Mucosa of descending colon (tissue), 3 donors: ENCODE measurements around the gene ULBP1. TPM values are rescaled to one million over a fixed set of nuclear protein-coding genes. Genes with fewer than 3 reads are reported as not detected.
A peak's percentile ranks its signal among the peaks of the same experiment; 100 is the strongest.
"Not testable (repeated sequence)": the region's sequence is repeated elsewhere in the genome, so short reads cannot be mapped to it uniquely, and the experiment has no call there.

Experiments used
- ATAC-seq: fragments of 200-7000 bp; cut with Tn5 transposase; one replicate; pipeline ENCODE4 v1.9.1; 2020; ENCODE audit warnings: mild to moderate bottlenecking, moderate library complexity
- DNase-seq, 3 donors: peaks; one replicate each; pipeline ENCODE4 v3.0.0-alpha.2; 2020
- H3K36me3 ChIP-seq: fragments of 200-600 bp; one replicate; pipeline ENCODE4 v1.8.0; 2021; ENCODE audit warnings: low read depth, mild to moderate bottlenecking
- H3K4me1 ChIP-seq: fragments of 200-600 bp; one replicate; pipeline ENCODE4 v1.8.0; 2021; ENCODE audit warnings: low read depth, mild to moderate bottlenecking
- H3K4me3 ChIP-seq: fragments of 200-600 bp; one replicate; pipeline ENCODE4 v1.8.0; 2021; ENCODE audit warnings: mild to moderate bottlenecking
- H3K9me3 ChIP-seq: fragments of 200-600 bp; one replicate; pipeline ENCODE4 v1.8.0; 2021; ENCODE audit warnings: mild to moderate bottlenecking
- CTCF ChIP-seq: fragments of 200-600 bp; IDR thresholded peaks from one replicate; pipeline ENCODE4 v1.8.0; 2022; ENCODE audit warnings: antibody characterized with exemption, mild to moderate bottlenecking
- intact Hi-C, 2 donors: fragments of 100-400 bp; cut with DNase I in 1 of 2; cut with micrococcal nuclease in 1 of 2; formaldehyde crosslinking; loops; one replicate each; pipeline versions ENCODE4 v1.11.0 to v1.11.1; 2022; cut with DNase I, micrococcal nuclease
- total RNA-seq, 3 donors: library from RNA; stranded (reverse); fragmentation: NEBNext Ultra II Directional in 2 of 3; extraction: Animal tissue kit (Norgen Biotek cat#: 25700) in 2 of 3; gene quantifications; one replicate each; pipeline versions ENCODE4 v1.2.1 to v1.2.4, GENCODE V29; 2021 to 2023
- donor health status: DM: no; HTN: no; CAD: no; lungs with moderate emphysema.
- donor health status: DM: no; HTN: no; CAD: no.
- donor health status: DM: no; HTN: yes; CAD: no.

Gene ULBP1
- total RNA-seq, 3 donors from 2014 or later: not detected

DNA sequence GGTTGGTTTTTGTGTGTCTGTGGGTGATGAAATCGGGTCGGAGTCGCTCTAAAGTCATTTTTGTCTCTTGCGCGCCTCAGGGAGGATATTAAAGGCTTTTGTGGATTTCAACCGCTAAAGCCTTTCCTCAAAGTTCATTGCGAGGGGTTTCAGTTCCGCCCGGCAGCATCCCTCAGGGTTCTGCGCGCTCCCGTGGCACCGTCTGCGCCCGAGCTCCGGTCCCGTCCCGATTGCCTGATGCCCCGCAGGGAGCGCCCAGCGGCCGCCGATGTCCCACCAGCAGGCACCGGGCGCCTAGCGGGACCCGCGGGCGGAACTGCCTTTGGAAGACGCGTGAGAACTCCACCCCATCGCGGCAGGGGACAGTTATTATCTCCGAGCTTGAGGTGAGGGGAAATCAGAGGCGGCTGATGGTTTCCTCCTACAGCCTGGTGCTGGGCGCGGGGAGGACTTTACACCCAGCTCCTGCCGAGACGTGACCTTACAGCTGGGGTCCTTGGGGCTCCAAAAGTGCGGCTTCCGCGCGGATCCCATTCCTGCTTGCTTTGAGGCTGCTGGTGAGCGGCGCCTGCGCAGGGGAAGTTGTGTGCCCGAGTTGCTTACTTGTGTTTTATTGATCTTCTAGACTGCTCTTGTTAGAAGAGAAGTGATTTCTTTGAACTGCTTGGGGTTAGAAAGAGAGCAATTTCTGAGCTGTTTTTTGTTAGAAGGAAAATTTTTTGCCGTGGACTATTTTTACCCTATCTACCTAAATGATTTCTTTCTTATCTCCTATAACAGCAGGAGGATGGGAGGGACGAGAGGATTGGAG, 27.1 kb downstream of the ULBP1 start:
- DNase-seq: no peak
- TF ChIP-seq CTCF: no peak
- intact Hi-C loops: no loop called here

GRCh38 chr6:149991472-149991795, 27.7 kb downstream of the ULBP1 start:
- DNase-seq, H3K36me3 ChIP-seq, H3K9me3 ChIP-seq, intact Hi-C loops, H3K4me3 ChIP-seq: not testable (repeated sequence)
- ATAC-seq: peak; percentile 22
- H3K4me1 ChIP-seq: peaks cover 12% of the 10 kb centered on the region

More for the DNA sequence above, 27.1 kb downstream of the ULBP1 start:
- H3K9me3 ChIP-seq: no peaks in the 10 kb centered on the region
- peaks cover 12% of the 10 kb centered on the region for H3K4me1 ChIP-seq
- no peaks in the 10 kb centered on the region for H3K36me3 ChIP-seq
- ATAC-seq: peak; percentile 22
- H3K4me3 ChIP-seq: no peak overlapping the region

DNA sequence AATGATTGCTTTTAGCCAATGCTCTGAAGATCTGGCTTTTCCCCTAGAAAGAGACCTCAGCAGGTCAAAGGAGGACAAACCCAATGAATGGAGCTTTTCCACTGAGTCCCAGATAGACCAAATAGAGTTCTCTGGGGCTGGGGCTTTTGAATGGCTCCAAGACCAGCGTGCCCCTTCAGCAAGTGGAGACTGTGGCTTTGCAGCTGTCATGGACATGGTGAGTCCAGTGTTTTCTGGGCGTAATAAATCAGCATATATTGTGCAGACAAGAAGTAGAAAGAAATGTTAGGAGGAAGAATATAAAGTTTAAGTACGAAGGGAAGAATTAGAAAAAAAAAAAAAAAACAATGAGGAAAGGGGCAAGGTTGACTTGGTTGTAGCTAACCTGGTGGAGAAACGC, 28.1 kb downstream of the ULBP1 start:
- TF ChIP-seq CTCF: no peak
- DNase-seq: no peak
- intact Hi-C loops: no loop called here
- no peaks in the 10 kb centered on the region for H3K9me3 ChIP-seq
- H3K4me1 ChIP-seq: peaks cover 12% of the 10 kb centered on the region
- ATAC-seq: no peak
- H3K4me3 ChIP-seq: no peak overlapping the region
- no peaks in the 10 kb centered on the region for H3K36me3 ChIP-seq

DNA sequence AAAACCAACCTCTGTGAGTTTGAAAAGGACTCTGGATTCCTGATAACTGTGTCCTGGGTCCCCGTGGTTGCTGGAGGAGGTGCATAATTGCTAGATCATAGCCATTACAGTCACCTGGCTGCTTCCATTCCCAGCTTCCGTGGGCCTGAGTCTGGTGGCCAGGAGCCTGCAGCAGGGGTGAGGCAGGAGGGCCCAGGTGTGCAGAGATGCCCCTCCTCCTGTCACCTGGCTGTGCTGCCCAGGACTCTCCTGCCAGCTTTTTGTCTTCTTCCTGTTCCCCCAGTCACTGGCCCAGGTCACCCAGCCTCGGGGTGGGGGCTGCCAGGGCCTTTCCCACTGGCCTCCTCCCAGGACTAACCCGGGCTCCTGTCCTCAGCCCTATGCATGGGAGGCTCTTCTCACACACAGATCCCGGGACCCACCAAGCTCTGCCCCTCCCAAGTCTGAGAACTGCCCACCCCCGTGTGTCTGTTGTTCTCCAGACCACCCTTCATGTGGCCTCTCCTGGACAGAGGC, 31.6 kb downstream of the ULBP1 start:
- DNase-seq (no peak), ATAC-seq (no peak)
- no peaks in the 10 kb centered on the region for H3K36me3 ChIP-seq
- peaks cover 8% of the 10 kb centered on the region for H3K4me1 ChIP-seq
- no peak overlapping the region for H3K4me3 ChIP-seq
- TF ChIP-seq CTCF: no peak
- no peaks in the 10 kb centered on the region for H3K9me3 ChIP-seq
- intact Hi-C loops: no loop called here

- H3K36me3 ChIP-seq: no peaks in the 10 kb centered on the region
- TF ChIP-seq CTCF: no peak
- ATAC-seq (no peak), DNase-seq (no peak)
- H3K4me1 ChIP-seq: peaks cover 2% of the 10 kb centered on the region
- intact Hi-C loops: no loop called here
- H3K4me3 ChIP-seq: no peak overlapping the region
- H3K9me3 ChIP-seq: no peaks in the 10 kb centered on the region
These were observed 32.2 kb downstream of the ULBP1 start for GRCh38 chr6:149995971-149996370.

- Histone ChIP-seq H3K4me1 (peaks cover 4% of the 10 kb centered on the region), H3K4me3 (no peak overlapping the region), H3K9me3 (no peaks in the 10 kb centered on the region), H3K36me3 (no peaks in the 10 kb centered on the region)
- ATAC-seq (no peak), DNase-seq (no peak)
- intact Hi-C loops: no loop called here
- TF ChIP-seq CTCF: no peak
These were observed 35.9 kb downstream of the ULBP1 start for GRCh38 chr6:149999636-150000035.
